Measurements from ENCODE around the gene XYLT1.

- TF ChIP-seq EZH2 (IDR thresholded peaks at IDR 0.05; ENCODE audit: low read depth, low read length, severe bottlenecking), result no peak
- TF ChIP-seq GTF2F1 (IDR thresholded peaks at IDR 0.05; ENCODE audit: borderline replicate concordance, low read depth, low read length), result no peak
- no peak for TF ChIP-seq ZNF274 (IDR thresholded peaks at IDR 0.05; ENCODE audit: borderline replicate concordance, extremely low read depth, low read length)
- TF ChIP-seq SIN3A (conservative IDR thresholded peaks at IDR 0.05 in 1 of 2, IDR thresholded peaks at IDR 0.05 in 1 of 2; ENCODE audit: low read depth in 1 of 2, low read length in 2 of 2), result no peak
- no peak for TF ChIP-seq CBX8 (IDR thresholded peaks at IDR 0.05; ENCODE audit: borderline replicate concordance, low read depth, low read length)
- no peak for TF ChIP-seq POLR2A (IDR thresholded peaks at IDR 0.05; ENCODE audit: control extremely low read depth in 1 of 2, low read depth in 2 of 2, low read length in 2 of 2)
- no peak for TF ChIP-seq ATF2 (IDR thresholded peaks at IDR 0.05; ENCODE audit: low read length)
Measured at GRCh38 chr16:17241264-17241835, 229.4 kb downstream of the XYLT1 start.

Measured in H1 (cell line).